ENCODE measurements around the gene CCDC88A.

- TF ChIP-seq, protein P1, sequence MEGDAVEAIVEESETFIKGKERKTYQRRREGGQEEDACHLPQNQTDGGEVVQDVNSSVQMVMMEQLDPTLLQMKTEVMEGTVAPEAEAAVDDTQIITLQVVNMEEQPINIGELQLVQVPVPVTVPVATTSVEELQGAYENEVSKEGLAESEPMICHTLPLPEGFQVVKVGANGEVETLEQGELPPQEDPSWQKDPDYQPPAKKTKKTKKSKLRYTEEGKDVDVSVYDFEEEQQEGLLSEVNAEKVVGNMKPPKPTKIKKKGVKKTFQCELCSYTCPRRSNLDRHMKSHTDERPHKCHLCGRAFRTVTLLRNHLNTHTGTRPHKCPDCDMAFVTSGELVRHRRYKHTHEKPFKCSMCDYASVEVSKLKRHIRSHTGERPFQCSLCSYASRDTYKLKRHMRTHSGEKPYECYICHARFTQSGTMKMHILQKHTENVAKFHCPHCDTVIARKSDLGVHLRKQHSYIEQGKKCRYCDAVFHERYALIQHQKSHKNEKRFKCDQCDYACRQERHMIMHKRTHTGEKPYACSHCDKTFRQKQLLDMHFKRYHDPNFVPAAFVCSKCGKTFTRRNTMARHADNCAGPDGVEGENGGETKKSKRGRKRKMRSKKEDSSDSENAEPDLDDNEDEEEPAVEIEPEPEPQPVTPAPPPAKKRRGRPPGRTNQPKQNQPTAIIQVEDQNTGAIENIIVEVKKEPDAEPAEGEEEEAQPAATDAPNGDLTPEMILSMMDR (IDR thresholded peaks at IDR 0.05; ENCODE audit: low read depth, low read length, missing input control) = no peak
- TF ChIP-seq JUND (IDR thresholded peaks at IDR 0.05) (peak; percentile 42 to 64), FOXA2 (IDR thresholded peaks at IDR 0.05) (no peak), ATF3 (IDR thresholded peaks at IDR 0.05) (no peak), HNF4G (IDR thresholded peaks at IDR 0.05) (no peak), GABPA (IDR thresholded peaks at IDR 0.05 in 1 of 2, conservative IDR thresholded peaks at IDR 0.05 in 1 of 2) (no peak), TAF1 (conservative IDR thresholded peaks at IDR 0.05) (no peak), SP1 (IDR thresholded peaks at IDR 0.05) (no peak)
- TF ChIP-seq, protein P2, sequence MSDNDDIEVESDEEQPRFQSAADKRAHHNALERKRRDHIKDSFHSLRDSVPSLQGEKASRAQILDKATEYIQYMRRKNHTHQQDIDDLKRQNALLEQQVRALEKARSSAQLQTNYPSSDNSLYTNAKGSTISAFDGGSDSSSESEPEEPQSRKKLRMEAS (IDR thresholded peaks at IDR 0.05) = no peak
- TF ChIP-seq, protein P3, sequence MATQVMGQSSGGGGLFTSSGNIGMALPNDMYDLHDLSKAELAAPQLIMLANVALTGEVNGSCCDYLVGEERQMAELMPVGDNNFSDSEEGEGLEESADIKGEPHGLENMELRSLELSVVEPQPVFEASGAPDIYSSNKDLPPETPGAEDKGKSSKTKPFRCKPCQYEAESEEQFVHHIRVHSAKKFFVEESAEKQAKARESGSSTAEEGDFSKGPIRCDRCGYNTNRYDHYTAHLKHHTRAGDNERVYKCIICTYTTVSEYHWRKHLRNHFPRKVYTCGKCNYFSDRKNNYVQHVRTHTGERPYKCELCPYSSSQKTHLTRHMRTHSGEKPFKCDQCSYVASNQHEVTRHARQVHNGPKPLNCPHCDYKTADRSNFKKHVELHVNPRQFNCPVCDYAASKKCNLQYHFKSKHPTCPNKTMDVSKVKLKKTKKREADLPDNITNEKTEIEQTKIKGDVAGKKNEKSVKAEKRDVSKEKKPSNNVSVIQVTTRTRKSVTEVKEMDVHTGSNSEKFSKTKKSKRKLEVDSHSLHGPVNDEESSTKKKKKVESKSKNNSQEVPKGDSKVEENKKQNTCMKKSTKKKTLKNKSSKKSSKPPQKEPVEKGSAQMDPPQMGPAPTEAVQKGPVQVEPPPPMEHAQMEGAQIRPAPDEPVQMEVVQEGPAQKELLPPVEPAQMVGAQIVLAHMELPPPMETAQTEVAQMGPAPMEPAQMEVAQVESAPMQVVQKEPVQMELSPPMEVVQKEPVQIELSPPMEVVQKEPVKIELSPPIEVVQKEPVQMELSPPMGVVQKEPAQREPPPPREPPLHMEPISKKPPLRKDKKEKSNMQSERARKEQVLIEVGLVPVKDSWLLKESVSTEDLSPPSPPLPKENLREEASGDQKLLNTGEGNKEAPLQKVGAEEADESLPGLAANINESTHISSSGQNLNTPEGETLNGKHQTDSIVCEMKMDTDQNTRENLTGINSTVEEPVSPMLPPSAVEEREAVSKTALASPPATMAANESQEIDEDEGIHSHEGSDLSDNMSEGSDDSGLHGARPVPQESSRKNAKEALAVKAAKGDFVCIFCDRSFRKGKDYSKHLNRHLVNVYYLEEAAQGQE (IDR thresholded peaks at IDR 0.05) = no peak
- TF ChIP-seq, protein P4, sequence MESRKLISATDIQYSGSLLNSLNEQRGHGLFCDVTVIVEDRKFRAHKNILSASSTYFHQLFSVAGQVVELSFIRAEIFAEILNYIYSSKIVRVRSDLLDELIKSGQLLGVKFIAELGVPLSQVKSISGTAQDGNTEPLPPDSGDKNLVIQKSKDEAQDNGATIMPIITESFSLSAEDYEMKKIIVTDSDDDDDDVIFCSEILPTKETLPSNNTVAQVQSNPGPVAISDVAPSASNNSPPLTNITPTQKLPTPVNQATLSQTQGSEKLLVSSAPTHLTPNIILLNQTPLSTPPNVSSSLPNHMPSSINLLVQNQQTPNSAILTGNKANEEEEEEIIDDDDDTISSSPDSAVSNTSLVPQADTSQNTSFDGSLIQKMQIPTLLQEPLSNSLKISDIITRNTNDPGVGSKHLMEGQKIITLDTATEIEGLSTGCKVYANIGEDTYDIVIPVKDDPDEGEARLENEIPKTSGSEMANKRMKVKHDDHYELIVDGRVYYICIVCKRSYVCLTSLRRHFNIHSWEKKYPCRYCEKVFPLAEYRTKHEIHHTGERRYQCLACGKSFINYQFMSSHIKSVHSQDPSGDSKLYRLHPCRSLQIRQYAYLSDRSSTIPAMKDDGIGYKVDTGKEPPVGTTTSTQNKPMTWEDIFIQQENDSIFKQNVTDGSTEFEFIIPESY (IDR thresholded peaks at IDR 0.05) = no peak
These were observed 55.2 kb downstream of the CCDC88A start for GRCh38 chr2:55364189-55365055.
